ENCODE measurements around the gene GCK.

The GCK gene

DNA sequence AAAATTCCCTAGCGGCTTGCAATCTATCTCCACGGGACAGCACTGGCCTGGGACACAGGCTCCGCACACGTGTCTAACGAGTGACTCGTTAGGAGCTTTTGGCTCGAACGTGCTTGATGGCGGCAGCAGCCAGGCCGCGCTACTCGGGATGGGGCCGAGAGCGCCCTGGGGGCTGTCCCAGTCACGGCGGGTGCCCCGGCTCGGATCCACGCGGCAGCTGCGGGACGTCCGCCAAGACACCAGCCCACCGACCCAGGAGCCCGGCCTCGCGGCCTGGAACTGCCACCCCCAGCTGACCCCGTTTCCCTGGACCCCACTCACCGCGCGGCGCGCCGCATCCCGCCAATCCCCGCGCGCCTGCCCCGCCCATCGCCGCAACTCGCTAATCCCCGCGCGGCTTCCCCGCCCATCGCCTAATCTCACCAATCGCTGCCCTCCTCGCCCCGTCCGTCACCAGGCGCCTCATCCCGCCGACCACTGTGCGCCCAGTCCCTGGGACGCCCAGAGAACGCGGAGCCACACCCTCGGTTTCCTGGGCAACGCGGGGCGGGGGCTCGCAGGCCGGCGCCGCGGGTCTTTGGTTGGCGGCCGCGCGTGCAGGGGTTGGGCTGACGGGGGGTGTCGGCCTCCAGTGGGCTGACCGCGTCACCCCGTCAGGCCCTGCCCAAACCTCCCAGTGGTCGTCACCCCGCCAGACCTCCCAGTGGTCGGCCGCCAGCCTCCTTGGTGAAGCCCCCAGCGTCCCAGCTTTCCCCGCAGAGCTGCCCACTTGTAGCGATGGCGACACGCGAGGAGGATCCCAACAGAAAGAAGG is 65.8 kb downstream of the GCK start, which contains the start of gene POLD2:
Gene POLD2 (minus strand): TSS at position 359 of the 814 bp plus-strand sequence. CDS start 1,495 bp downstream, outside the sequence.
- Histone ChIP-seq H3K4me3 (ENCODE audit: low read depth, low read length) (peak within 1 kb of the TSS; percentile 86), H2AFZ (ENCODE audit: low read length, unreplicated experiment) (peak within 1 kb of the TSS; percentile 96), H3K27me3 (ENCODE audit: insufficient read depth, low read length) (no peaks in the 10 kb centered on the region), H3K36me3 (ENCODE audit: insufficient read depth, low read length) (peaks cover 11% of the 10 kb centered on the region), H3K4me1 (ENCODE audit: control insufficient read depth, insufficient read depth, low read length, unreplicated experiment) (peaks cover 9% of the 10 kb centered on the region), H3K27ac (ENCODE audit: low read depth, low read length) (peak within 1 kb of the TSS; percentile 49), H3K79me2 (ENCODE audit: control insufficient read depth, insufficient read depth, low read length, unreplicated experiment) (peaks cover 24% of the 10 kb centered on the region)

DNA sequence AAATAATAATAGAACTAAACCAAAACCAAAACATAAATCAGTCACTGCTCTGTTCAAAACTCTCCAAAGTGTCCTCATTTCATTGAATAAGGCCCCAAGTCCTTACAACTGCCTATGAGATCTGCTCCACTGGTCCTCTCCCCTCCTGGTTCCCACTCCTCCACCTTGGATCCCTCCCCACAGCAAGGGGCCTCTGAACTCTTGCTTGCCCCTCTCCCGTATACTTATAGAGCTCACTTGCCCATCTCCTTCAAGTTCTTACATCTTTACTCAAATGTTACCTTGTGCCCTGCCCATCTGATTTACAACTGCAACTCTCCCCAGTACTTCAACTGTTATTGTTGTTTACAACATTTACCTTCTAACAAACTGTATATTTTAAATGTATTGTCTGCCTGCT is 66.7 kb downstream of the GCK start:
- H3K27me3 ChIP-seq (ENCODE audit: insufficient read depth, low read length) = no peaks in the 10 kb centered on the region
- peaks cover 14% of the 10 kb centered on the region for H3K4me1 ChIP-seq (ENCODE audit: control insufficient read depth, insufficient read depth, low read length, unreplicated experiment)
- H3K4me3 ChIP-seq (ENCODE audit: low read depth, low read length) = peak overlapping the region; percentile 86
- peaks cover 24% of the 10 kb centered on the region for H3K79me2 ChIP-seq (ENCODE audit: control insufficient read depth, insufficient read depth, low read length, unreplicated experiment)
- H2AFZ ChIP-seq (ENCODE audit: low read length, unreplicated experiment) = no peak overlapping the region
- peak overlapping the region; percentile 49 for H3K27ac ChIP-seq (ENCODE audit: low read depth, low read length)
- peaks cover 11% of the 10 kb centered on the region for H3K36me3 ChIP-seq (ENCODE audit: insufficient read depth, low read length)

DNA sequence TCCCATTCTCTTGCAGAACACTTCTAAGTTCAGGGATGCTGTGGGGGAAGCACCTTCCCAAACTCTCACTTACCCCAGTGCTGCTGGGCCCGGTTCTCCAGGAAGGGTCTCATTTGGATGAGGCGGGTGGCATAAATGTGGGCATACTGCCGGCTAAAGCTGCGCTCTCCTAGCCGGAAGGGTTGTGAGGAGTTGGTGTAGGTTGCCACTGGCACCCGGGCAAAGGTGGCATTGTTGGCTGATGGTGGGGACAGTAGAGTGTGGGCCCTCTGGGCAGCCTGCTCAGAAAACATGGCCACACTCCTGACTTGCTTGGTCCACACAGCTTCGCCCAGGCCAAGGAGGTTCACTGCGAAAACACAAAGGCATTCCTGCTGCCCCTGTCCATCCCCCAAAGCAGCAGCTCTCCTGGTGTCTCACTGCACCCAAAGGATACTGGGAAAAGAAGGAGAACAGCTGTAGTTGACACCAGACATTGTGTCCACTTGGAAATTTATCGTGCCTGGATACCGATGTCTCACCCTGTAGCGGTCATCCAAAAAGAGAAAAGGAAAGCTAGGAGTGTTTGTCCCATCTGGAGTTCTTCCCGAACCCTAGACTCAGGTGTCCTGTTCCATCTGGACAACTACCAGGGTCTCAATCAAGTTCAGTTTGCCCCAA is 67.3 kb downstream of the GCK start:
- H3K4me3 ChIP-seq (ENCODE audit: low read depth, low read length) = peak overlapping the region; percentile 86
- no peak overlapping the region for H3K27ac ChIP-seq (ENCODE audit: low read depth, low read length)
- no peaks in the 10 kb centered on the region for H3K27me3 ChIP-seq (ENCODE audit: insufficient read depth, low read length)
- H2AFZ ChIP-seq (ENCODE audit: low read length, unreplicated experiment) = no peak overlapping the region
- peaks cover 14% of the 10 kb centered on the region for H3K4me1 ChIP-seq (ENCODE audit: control insufficient read depth, insufficient read depth, low read length, unreplicated experiment)
- peaks cover 11% of the 10 kb centered on the region for H3K36me3 ChIP-seq (ENCODE audit: insufficient read depth, low read length)
- H3K79me2 ChIP-seq (ENCODE audit: control insufficient read depth, insufficient read depth, low read length, unreplicated experiment) = peaks cover 24% of the 10 kb centered on the region

DNA sequence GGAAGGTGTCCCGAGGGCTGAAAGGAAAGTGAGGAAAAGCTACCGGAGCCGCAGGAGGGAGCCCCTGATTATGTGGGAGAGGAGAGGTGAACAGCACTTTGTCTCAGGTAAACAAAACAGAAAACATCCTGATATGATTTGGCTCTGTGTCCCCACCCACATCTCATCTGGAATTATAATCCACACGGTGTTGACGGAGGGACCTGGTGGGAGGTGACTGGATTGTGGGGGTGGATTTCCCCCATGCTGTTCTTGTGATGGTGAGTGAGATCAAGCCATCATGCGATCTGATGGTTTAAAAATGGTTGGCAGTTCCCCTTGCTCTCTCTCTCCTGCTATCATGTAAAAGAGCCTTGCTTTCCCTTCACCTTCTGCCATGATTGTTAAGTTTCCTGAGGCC is 68.8 kb downstream of the GCK start:
- Histone ChIP-seq H3K4me1 (ENCODE audit: control insufficient read depth, insufficient read depth, low read length, unreplicated experiment) (peaks cover 14% of the 10 kb centered on the region), H3K79me2 (ENCODE audit: control insufficient read depth, insufficient read depth, low read length, unreplicated experiment) (peaks cover 24% of the 10 kb centered on the region), H2AFZ (ENCODE audit: low read length, unreplicated experiment) (no peak overlapping the region), H3K4me3 (ENCODE audit: low read depth, low read length) (no peak overlapping the region), H3K27ac (ENCODE audit: low read depth, low read length) (no peak overlapping the region), H3K36me3 (ENCODE audit: insufficient read depth, low read length) (peaks cover 11% of the 10 kb centered on the region), H3K27me3 (ENCODE audit: insufficient read depth, low read length) (no peaks in the 10 kb centered on the region)

DNA sequence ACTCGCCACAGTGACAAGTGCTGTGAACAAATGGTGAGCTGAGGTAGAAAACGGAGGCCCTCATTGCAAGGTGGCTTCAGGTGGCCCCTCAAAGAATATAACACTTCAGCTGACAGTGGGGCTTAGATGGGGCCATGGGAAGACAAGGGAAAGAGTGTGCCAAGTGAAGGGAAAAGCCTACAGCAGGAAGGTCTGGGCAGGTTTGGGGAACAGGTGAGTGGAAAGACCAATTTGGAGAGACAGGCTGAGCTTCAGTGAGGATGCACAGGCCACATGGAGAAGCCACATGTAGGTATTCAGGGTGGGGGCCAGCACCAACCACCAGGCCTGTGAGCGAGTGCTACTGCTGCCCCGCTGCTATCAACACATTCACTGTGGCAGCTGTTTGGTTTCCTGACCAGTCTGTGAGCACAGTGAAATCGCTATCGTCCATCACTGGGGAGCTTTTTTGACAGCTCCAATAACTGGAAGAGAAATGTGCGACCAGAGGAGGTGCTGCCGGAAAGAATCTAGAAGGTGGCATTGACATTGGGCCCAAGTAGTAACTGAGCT is 69.3 kb downstream of the GCK start:
- peaks cover 14% of the 10 kb centered on the region for H3K4me1 ChIP-seq (ENCODE audit: control insufficient read depth, insufficient read depth, low read length, unreplicated experiment)
- H3K27ac ChIP-seq (ENCODE audit: low read depth, low read length) = no peak overlapping the region
- H3K27me3 ChIP-seq (ENCODE audit: insufficient read depth, low read length) = no peaks in the 10 kb centered on the region
- H2AFZ ChIP-seq (ENCODE audit: low read length, unreplicated experiment) = no peak overlapping the region
- peaks cover 24% of the 10 kb centered on the region for H3K79me2 ChIP-seq (ENCODE audit: control insufficient read depth, insufficient read depth, low read length, unreplicated experiment)
- no peak overlapping the region for H3K4me3 ChIP-seq (ENCODE audit: low read depth, low read length)
- peaks cover 11% of the 10 kb centered on the region for H3K36me3 ChIP-seq (ENCODE audit: insufficient read depth, low read length)

DNA sequence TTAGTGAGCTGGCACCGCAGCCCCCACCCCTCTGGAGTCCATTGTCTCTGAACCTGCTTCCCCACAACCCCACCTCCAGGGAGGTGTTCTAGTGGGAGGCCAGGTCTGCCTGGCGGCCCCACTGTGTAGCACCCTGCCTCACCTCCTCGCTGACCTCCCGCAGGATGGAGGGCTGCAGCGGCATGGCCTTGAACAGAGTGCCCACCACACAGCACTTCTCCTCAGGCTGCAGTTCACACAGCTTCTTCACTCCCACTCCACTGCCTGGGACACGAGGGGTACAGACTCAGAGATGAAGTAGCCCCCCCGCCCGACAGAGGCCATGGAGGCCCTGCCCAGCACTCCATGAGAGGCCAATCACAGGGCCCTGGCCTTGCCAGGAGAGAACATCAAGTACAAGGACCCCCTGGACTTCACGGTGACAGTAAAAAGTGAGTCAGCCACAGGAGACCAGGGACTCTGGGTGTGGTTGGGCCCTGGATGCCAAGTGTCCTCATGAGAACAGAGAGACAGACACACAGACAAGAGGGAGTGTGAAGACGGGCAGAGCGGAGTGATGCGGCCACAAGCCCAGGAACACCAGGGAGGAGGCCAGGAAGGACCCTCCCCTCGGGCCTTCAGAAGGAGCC is 71.3 kb downstream of the GCK start:
- H3K27ac ChIP-seq (ENCODE audit: low read depth, low read length) = no peak overlapping the region
- H3K36me3 ChIP-seq (ENCODE audit: insufficient read depth, low read length) = peaks cover 11% of the 10 kb centered on the region
- H3K4me3 ChIP-seq (ENCODE audit: low read depth, low read length) = no peak overlapping the region
- peaks cover 24% of the 10 kb centered on the region for H3K79me2 ChIP-seq (ENCODE audit: control insufficient read depth, insufficient read depth, low read length, unreplicated experiment)
- H2AFZ ChIP-seq (ENCODE audit: low read length, unreplicated experiment) = no peak overlapping the region
- no peaks in the 10 kb centered on the region for H3K27me3 ChIP-seq (ENCODE audit: insufficient read depth, low read length)
- peaks cover 14% of the 10 kb centered on the region for H3K4me1 ChIP-seq (ENCODE audit: control insufficient read depth, insufficient read depth, low read length, unreplicated experiment)

DNA sequence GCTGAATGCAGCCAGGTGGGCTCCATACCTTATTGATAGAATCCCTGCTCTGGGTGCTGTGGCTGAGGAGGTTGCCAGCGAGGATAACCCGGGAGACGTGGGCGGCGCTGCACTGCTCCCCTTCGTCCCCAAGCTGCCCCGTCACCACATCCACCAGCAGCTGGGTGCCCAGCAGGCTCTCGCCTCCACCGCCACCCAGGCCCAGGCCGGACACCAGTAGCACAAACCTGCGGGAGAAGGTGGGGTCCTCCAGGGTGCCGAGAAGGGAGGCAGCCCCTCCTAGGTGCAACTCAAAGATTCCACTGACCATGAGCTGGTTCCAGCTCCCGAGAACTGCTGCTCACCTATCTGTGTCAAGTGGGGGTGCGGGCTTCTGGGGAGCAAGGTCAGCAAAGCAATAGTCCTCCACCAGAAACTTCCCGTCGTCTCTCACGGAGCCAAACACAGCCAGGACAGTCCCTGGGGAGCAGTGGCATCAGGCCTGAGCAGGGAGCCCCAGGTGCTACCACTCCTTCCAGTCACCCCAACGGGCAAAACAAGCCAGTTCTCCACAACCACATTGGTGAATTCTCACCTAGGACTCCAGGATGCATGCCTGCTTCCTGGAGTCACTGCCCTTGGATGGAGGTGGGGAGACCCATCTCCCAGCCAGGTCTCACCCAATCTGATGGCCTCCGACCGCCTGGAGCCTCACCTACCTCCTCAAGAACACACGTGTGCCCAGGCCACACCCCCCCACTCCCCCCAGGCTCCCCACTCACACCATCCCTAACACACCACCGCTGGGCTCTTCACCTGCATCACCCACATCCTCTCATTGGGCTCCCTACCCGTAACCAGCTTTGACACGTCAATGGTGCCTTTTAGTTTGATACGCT is 72.2 kb downstream of the GCK start:
- peaks cover 11% of the 10 kb centered on the region for H3K36me3 ChIP-seq (ENCODE audit: insufficient read depth, low read length)
- H3K4me3 ChIP-seq (ENCODE audit: low read depth, low read length) = no peak overlapping the region
- H3K27me3 ChIP-seq (ENCODE audit: insufficient read depth, low read length) = no peaks in the 10 kb centered on the region
- H3K79me2 ChIP-seq (ENCODE audit: control insufficient read depth, insufficient read depth, low read length, unreplicated experiment) = peaks cover 18% of the 10 kb centered on the region
- H2AFZ ChIP-seq (ENCODE audit: low read length, unreplicated experiment) = no peak overlapping the region
- H3K27ac ChIP-seq (ENCODE audit: low read depth, low read length) = no peak overlapping the region
- H3K4me1 ChIP-seq (ENCODE audit: control insufficient read depth, insufficient read depth, low read length, unreplicated experiment) = peaks cover 11% of the 10 kb centered on the region

DNA sequence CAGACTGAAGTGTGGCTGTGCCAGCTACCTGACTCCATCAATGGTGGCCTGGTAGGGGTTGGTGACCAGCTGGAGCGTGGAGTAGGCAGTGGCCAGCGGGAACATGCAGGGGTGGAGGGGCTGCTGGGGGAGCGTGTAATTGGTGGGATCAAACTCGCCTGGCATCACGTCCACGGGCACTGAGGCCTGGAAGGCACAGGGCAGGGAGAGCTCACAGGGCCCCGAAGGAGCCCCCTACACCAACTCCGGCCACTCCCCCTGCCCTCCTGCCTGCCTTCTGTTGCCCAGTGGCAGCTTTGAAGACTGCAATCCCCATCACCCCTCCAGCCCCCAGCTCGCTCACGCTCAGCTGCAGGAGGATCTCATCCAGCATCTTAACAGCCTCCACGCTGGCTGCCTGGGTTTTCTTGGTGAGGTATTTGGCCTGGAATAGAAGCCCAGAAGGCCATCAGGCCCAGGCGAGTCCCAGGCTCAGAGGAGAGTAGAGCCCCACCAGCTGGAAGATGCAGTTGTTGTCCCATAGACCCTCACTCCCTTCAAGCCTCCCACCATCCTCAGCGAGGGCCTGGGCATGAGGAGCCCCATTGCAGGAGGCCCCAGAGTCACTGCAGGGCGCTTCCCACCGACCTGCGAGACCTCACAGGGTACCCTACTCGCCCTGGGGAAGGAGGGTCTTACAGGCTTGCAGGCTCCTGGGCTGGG is 73.0 kb downstream of the GCK start:
- Histone ChIP-seq H2AFZ (ENCODE audit: low read length, unreplicated experiment) (no peak overlapping the region), H3K79me2 (ENCODE audit: control insufficient read depth, insufficient read depth, low read length, unreplicated experiment) (peaks cover 10% of the 10 kb centered on the region), H3K36me3 (ENCODE audit: insufficient read depth, low read length) (peaks cover 9% of the 10 kb centered on the region), H3K27me3 (ENCODE audit: insufficient read depth, low read length) (no peaks in the 10 kb centered on the region), H3K4me3 (ENCODE audit: low read depth, low read length) (no peak overlapping the region), H3K4me1 (ENCODE audit: control insufficient read depth, insufficient read depth, low read length, unreplicated experiment) (peaks cover 5% of the 10 kb centered on the region), H3K27ac (ENCODE audit: low read depth, low read length) (no peak overlapping the region)

DNA sequence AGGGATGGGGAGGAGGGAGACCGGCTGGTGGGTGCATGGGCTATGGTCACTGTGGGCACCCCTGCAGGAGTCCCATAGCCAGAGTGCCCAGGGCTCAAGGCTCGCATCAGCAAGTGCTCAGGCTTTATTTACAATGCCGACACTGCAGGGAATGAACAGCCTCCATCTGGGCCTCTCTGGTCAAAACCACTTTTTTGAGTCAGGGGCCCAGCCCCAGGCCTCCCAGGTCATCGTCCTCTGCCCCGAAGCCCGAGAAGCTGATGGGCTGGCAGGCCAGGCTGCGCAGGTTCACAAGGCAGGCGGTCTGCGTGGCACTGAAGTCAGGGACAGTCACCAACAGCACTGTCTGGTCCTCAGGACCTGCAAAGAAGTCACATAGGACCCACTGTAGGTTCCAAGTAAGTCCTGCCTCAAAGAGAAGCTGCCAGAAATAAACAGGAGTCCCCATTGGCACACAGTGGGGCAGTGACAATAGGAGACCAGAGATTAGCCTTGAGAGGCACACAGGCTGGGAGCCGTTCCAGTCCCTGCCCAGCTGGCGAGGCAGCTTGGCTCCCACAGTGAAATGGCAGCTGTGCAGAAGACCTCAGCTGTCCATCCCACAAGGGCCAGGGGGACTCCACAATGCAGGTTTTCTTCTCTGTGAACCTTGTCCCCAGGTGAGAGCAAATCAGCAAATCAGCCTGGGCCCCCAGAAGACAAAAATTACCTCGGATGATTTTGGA is 74.5 kb downstream of the GCK start:
- Histone ChIP-seq H3K79me2 (ENCODE audit: control insufficient read depth, insufficient read depth, low read length, unreplicated experiment) (peaks cover 7% of the 10 kb centered on the region), H3K4me3 (ENCODE audit: low read depth, low read length) (no peak overlapping the region)

More for the DNA sequence above, 74.5 kb downstream of the GCK start:
- Histone ChIP-seq H2AFZ (ENCODE audit: low read length, unreplicated experiment) (no peak overlapping the region), H3K4me1 (ENCODE audit: control insufficient read depth, insufficient read depth, low read length, unreplicated experiment) (peaks cover 5% of the 10 kb centered on the region), H3K27ac (ENCODE audit: low read depth, low read length) (no peak overlapping the region), H3K27me3 (ENCODE audit: insufficient read depth, low read length) (no peaks in the 10 kb centered on the region), H3K36me3 (ENCODE audit: insufficient read depth, low read length) (peaks cover 2% of the 10 kb centered on the region; the same call in 1 of the 2 replicates)

Measured in ACC112 (cell line).